ENCODE data around the gene PAK5. TPM values are rescaled to one million over a fixed set of nuclear protein-coding genes. Genes with fewer than 3 reads are reported as not detected.
A peak's percentile ranks its signal among the peaks of the same experiment; 100 is the strongest.

PAK5 gene
- total RNA-seq, 1 donor from 2014 or later, result 0.16 TPM

DNA sequence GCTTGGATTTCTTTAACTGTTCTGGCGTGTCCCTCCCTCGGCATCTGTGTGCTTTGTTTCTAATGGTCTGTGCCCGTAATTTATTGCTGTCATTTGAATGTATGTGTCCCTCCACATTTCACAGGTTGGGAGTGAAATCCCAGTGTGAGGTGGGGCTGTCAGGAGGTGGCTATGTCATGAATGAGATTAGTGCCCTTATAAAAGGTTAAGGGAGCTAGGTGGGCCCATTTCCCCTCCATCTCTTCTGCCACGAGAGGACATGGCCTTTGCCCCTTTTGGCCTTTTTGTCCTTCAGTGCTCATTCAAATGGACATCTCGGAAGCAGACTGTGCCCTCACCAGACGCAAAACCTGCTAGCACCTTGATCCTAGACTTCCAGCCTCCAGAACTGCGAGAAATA, 228.2 kb downstream of the PAK5 start:
- Histone ChIP-seq H4K20me1 (ENCODE audit: insufficient read depth, low read length) (no peaks in the 10 kb centered on the region), H3K9me3 (ENCODE audit: insufficient read depth, low read depth, low read length) (no peaks in the 10 kb centered on the region), H2AFZ (ENCODE audit: low read depth, low read length) (no peak overlapping the region), H3K27ac (ENCODE audit: low read depth, low read length) (no peak overlapping the region), H3K4me3 (ENCODE audit: insufficient read depth, low read depth, low read length) (no peak overlapping the region), H3K4me1 (ENCODE audit: insufficient read depth, low read length) (no peaks in the 10 kb centered on the region), H3K4me2 (ENCODE audit: low read length) (no peak overlapping the region), H3K36me3 (ENCODE audit: insufficient read depth, low read length) (no peaks in the 10 kb centered on the region), H3K27me3 (ENCODE audit: insufficient read depth, low read length) (peaks cover 5% of the 10 kb centered on the region), H3K79me2 (ENCODE audit: insufficient read depth, low read length) (no peaks in the 10 kb centered on the region), H3K9ac (ENCODE audit: low read length) (no peak overlapping the region)
- no peaks in the 10 kb centered on the region for H3K4me1 Mint-ChIP-seq (ENCODE audit: low read depth, unreplicated experiment)
- H3K27me3 Mint-ChIP-seq (ENCODE audit: low read depth, unreplicated experiment), result peaks cover 3% of the 10 kb centered on the region
- no peak overlapping the region for H3K4me3 Mint-ChIP-seq (ENCODE audit: unreplicated experiment)
- FAIRE-seq (no peak), DNase-seq (ENCODE audit: low read depth) (no peak)
- TF ChIP-seq, protein P1, sequence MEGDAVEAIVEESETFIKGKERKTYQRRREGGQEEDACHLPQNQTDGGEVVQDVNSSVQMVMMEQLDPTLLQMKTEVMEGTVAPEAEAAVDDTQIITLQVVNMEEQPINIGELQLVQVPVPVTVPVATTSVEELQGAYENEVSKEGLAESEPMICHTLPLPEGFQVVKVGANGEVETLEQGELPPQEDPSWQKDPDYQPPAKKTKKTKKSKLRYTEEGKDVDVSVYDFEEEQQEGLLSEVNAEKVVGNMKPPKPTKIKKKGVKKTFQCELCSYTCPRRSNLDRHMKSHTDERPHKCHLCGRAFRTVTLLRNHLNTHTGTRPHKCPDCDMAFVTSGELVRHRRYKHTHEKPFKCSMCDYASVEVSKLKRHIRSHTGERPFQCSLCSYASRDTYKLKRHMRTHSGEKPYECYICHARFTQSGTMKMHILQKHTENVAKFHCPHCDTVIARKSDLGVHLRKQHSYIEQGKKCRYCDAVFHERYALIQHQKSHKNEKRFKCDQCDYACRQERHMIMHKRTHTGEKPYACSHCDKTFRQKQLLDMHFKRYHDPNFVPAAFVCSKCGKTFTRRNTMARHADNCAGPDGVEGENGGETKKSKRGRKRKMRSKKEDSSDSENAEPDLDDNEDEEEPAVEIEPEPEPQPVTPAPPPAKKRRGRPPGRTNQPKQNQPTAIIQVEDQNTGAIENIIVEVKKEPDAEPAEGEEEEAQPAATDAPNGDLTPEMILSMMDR (IDR thresholded peaks at IDR 0.05; ENCODE audit: insufficient read depth, low read depth, low read length), result no peak
- TF ChIP-seq EZH2 (IDR thresholded peaks at IDR 0.05; ENCODE audit: insufficient read depth, low read length), result no peak
- H3K27ac Mint-ChIP-seq (ENCODE audit: unreplicated experiment), result no peak overlapping the region
- no peaks in the 10 kb centered on the region for H3K36me3 Mint-ChIP-seq (ENCODE audit: low read depth, unreplicated experiment)
- H3K9me3 Mint-ChIP-seq (ENCODE audit: unreplicated experiment), result peaks cover 5% of the 10 kb centered on the region

DNA sequence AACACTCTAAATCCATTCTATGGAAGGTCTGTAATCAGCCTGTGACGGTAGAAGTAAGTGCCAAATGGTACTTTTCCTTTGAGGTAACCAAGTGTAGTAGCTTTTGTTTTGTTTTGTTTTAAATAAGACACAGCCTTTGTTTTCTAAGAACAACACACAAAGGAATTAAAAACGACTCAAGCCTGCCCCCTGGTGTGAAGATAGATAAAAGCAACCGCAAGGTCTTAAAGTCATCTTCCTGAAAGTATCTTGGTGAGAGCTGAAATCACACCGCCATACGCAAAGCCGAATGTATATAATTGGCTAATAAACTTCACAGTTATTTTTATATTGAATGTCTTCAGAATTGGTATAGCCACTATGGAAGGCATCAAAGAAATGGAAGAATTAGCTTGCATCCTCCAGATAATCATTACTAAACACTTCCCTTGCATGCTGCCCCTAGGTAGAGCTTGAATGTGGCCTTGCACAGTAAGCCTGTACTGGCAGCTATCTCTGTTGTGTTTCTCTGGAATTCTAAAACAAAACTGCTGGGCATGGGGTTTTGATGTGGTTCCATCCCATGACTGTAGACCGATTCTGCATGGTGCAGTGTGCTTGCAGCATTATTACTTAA, 228.9 kb downstream of the PAK5 start:
- DNase-seq (ENCODE audit: low read depth), result peak; percentile 32
- Histone ChIP-seq H3K4me1 (ENCODE audit: insufficient read depth, low read length) (no peaks in the 10 kb centered on the region), H2AFZ (ENCODE audit: low read depth, low read length) (no peak overlapping the region), H3K79me2 (ENCODE audit: insufficient read depth, low read length) (no peaks in the 10 kb centered on the region), H3K36me3 (ENCODE audit: insufficient read depth, low read length) (no peaks in the 10 kb centered on the region), H4K20me1 (ENCODE audit: insufficient read depth, low read length) (no peaks in the 10 kb centered on the region), H3K4me3 (ENCODE audit: insufficient read depth, low read depth, low read length) (no peak overlapping the region), H3K4me2 (ENCODE audit: low read length) (no peak overlapping the region), H3K9me3 (ENCODE audit: insufficient read depth, low read depth, low read length) (no peaks in the 10 kb centered on the region), H3K27me3 (ENCODE audit: insufficient read depth, low read length) (peaks cover 5% of the 10 kb centered on the region), H3K27ac (ENCODE audit: low read depth, low read length) (no peak overlapping the region), H3K9ac (ENCODE audit: low read length) (no peak overlapping the region)
- Mint-ChIP-seq H3K27ac (ENCODE audit: unreplicated experiment) (no peak overlapping the region), H3K27me3 (ENCODE audit: low read depth, unreplicated experiment) (peaks cover under 1% of the 10 kb centered on the region), H3K4me3 (ENCODE audit: unreplicated experiment) (no peak overlapping the region), H3K36me3 (ENCODE audit: low read depth, unreplicated experiment) (no peaks in the 10 kb centered on the region), H3K4me1 (ENCODE audit: low read depth, unreplicated experiment) (no peaks in the 10 kb centered on the region), H3K9me3 (ENCODE audit: unreplicated experiment) (peaks cover 5% of the 10 kb centered on the region)
- TF ChIP-seq EZH2 (IDR thresholded peaks at IDR 0.05; ENCODE audit: insufficient read depth, low read length), result no peak
- TF ChIP-seq, protein P1 (IDR thresholded peaks at IDR 0.05; ENCODE audit: insufficient read depth, low read depth, low read length), result peak; percentile 71
- peak; percentile 64 for FAIRE-seq

DNA sequence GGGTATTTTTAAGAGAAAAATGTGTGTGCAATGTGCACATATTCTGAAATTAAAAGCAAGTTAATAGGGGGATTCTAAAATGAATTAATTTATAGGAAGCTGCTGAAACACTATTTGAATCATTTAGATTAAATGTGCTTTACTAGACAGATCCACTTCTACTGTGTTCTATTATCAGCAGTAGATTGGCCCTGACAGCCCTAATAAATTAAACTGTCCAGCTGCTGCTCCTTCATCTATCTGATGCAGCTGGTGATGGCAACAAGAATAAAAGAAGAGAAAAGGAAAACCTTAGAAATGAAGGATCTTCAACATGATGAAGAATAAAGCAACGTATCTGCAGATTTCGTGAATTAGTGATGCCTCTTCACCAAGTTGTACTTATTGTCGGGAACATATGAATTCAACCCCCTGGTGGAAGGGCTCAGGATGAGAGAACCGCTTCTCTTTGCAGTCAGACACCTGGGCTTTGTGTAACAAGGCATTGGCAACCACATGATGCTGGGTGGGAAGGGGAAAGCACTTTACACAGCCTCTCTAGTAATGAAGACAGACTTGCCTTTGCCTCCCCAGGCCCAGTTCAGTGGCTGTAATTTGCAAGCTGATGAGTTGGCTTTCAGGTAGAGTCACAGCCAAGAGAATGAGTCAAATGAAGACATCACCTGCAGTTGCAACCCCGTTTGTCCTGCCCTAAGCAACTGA, 230.1 kb downstream of the PAK5 start:
- H3K27me3 ChIP-seq (ENCODE audit: insufficient read depth, low read length), result no peaks in the 10 kb centered on the region
- H3K79me2 ChIP-seq (ENCODE audit: insufficient read depth, low read length), result no peaks in the 10 kb centered on the region
- no peak overlapping the region for H3K4me2 ChIP-seq (ENCODE audit: low read length)
- no peak for TF ChIP-seq EZH2 (IDR thresholded peaks at IDR 0.05; ENCODE audit: insufficient read depth, low read length)
- TF ChIP-seq, protein P1 (IDR thresholded peaks at IDR 0.05; ENCODE audit: insufficient read depth, low read depth, low read length), result no peak
- H3K4me3 Mint-ChIP-seq (ENCODE audit: unreplicated experiment), result no peak overlapping the region
- H3K9me3 Mint-ChIP-seq (ENCODE audit: unreplicated experiment), result peaks cover 1% of the 10 kb centered on the region
- H4K20me1 ChIP-seq (ENCODE audit: insufficient read depth, low read length), result no peaks in the 10 kb centered on the region
- H3K27ac ChIP-seq (ENCODE audit: low read depth, low read length), result no peak overlapping the region
- H3K36me3 ChIP-seq (ENCODE audit: insufficient read depth, low read length), result no peaks in the 10 kb centered on the region
- FAIRE-seq, result no peak
- no peaks in the 10 kb centered on the region for H3K4me1 Mint-ChIP-seq (ENCODE audit: low read depth, unreplicated experiment)
- no peak for DNase-seq (ENCODE audit: low read depth)
- H2AFZ ChIP-seq (ENCODE audit: low read depth, low read length), result no peak overlapping the region
- H3K36me3 Mint-ChIP-seq (ENCODE audit: low read depth, unreplicated experiment), result no peaks in the 10 kb centered on the region
- no peaks in the 10 kb centered on the region for H3K27me3 Mint-ChIP-seq (ENCODE audit: low read depth, unreplicated experiment)
- no peak overlapping the region for H3K27ac Mint-ChIP-seq (ENCODE audit: unreplicated experiment)
- H3K4me3 ChIP-seq (ENCODE audit: insufficient read depth, low read depth, low read length), result no peak overlapping the region
- no peak overlapping the region for H3K9ac ChIP-seq (ENCODE audit: low read length)
- no peaks in the 10 kb centered on the region for H3K4me1 ChIP-seq (ENCODE audit: insufficient read depth, low read length)
- H3K9me3 ChIP-seq (ENCODE audit: insufficient read depth, low read depth, low read length), result no peaks in the 10 kb centered on the region
